ENCODE measurements around the gene PCDHA8. TPM values are rescaled to one million over a fixed set of nuclear protein-coding genes. Genes with fewer than 3 reads are reported as not detected.
"Not testable (repeated sequence)": the region's sequence is repeated elsewhere in the genome, so short reads cannot be mapped to it uniquely, and the experiment has no call there.

PCDHA8 gene
- total RNA-seq, 1 experiment from 2014 or later = not detected

DNA sequence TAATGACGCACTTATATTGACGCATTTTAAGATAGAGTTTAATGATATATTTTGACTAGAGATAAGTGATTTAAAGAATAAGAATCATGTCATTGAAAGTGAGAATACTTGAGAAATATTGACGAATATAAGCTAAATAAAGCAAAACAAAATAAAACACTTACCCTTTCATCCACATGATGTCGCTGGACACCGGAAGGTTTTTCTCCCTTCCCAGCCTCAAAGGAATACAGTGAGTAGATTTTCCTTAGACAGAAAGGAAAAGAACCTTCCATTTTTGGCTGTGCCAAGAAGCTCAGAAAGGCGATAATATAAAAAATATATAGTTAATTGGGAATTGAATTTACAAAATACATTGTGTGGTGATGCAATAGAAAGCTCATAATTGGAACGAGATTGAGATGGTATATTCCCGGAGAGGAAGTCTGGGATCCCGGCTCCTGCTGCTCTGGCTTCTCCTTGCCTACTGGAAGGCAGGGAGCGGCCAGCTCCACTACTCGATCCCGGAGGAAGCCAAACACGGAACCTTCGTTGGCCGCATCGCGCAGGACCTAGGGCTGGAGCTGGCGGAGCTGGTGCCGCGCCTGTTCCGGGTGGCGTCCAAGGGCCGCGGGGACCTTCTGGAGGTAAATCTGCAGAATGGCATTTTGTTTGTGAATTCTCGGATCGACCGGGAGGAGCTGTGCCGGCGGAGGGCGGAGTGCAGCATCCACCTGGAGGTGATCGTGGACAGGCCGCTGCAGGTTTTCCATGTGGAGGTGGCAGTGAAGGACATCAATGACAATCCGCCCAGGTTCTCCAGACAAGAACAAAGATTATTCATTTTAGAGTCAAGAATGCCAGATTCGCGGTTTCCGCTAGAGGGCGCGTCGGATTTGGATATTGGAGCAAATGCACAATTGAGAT is 19.4 kb upstream of the PCDHA8 start, which contains the start of gene PCDHA5:
PCDHA5 (plus strand) TSS at position 239 of the 906 bp plus-strand sequence.
- DNase-seq = no peak
- H2AFZ ChIP-seq = no peak within 1 kb of the TSS
- H3K4me2 ChIP-seq = no peak within 1 kb of the TSS
- TF ChIP-seq, protein P1, sequence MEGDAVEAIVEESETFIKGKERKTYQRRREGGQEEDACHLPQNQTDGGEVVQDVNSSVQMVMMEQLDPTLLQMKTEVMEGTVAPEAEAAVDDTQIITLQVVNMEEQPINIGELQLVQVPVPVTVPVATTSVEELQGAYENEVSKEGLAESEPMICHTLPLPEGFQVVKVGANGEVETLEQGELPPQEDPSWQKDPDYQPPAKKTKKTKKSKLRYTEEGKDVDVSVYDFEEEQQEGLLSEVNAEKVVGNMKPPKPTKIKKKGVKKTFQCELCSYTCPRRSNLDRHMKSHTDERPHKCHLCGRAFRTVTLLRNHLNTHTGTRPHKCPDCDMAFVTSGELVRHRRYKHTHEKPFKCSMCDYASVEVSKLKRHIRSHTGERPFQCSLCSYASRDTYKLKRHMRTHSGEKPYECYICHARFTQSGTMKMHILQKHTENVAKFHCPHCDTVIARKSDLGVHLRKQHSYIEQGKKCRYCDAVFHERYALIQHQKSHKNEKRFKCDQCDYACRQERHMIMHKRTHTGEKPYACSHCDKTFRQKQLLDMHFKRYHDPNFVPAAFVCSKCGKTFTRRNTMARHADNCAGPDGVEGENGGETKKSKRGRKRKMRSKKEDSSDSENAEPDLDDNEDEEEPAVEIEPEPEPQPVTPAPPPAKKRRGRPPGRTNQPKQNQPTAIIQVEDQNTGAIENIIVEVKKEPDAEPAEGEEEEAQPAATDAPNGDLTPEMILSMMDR (conservative IDR thresholded peaks at IDR 0.05) = no peak
- TF ChIP-seq EZH2 (IDR thresholded peaks at IDR 0.05; ENCODE audit: low read depth) = no peak
- no peaks in the 10 kb centered on the region for H3K4me1 ChIP-seq (replicated peaks; ENCODE audit: insufficient read depth)
- H3K79me2 ChIP-seq (ENCODE audit: low read depth) = no peaks in the 10 kb centered on the region
- intact Hi-C loops (cut with micrococcal nuclease; ENCODE audit: unreplicated experiment) = no loop called here
- H3K36me3 ChIP-seq (ENCODE audit: low read depth) = no peaks in the 10 kb centered on the region
- H3K27me3 ChIP-seq (ENCODE audit: insufficient read depth, low read depth) = no peaks in the 10 kb centered on the region
- H4K20me1 ChIP-seq (ENCODE audit: insufficient read depth) = no peaks in the 10 kb centered on the region
- no peak within 1 kb of the TSS for H3K27ac ChIP-seq
- BruUV-seq (replicated peaks) = no TSS peak
- H3K4me3 ChIP-seq = no peak within 1 kb of the TSS
- H3K9me2 ChIP-seq (ENCODE audit: insufficient read depth) = no peaks in the 10 kb centered on the region
- CTCF ChIA-PET = no interaction called here
- no peaks in the 10 kb centered on the region for H3K9me3 ChIP-seq (ENCODE audit: insufficient read depth, low read depth)
- no peaks in the 10 kb centered on the region for H3F3A ChIP-seq (ENCODE audit: insufficient read depth, low read depth)
- POLR2A ChIA-PET (ENCODE audit: unreplicated experiment) = no interaction called here

DNA sequence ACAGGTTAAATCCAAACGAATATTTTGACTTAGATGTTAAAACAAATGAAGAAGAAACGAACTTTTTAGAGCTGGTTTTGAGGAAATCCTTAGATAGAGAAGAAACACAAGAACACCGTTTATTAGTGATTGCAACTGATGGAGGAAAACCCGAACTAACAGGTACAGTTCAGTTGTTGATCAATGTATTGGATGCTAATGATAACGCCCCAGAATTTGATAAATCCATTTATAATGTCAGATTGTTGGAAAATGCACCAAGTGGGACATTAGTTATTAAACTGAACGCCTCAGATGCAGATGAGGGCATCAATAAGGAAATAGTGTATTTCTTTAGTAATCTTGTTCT is 18.7 kb upstream of the PCDHA8 start:
- H3K4me1 ChIP-seq (replicated peaks; ENCODE audit: insufficient read depth) = no peaks in the 10 kb centered on the region
- intact Hi-C loops (cut with micrococcal nuclease; ENCODE audit: unreplicated experiment) = no loop called here
- H3K36me3 ChIP-seq (ENCODE audit: low read depth) = no peaks in the 10 kb centered on the region
- H4K20me1 ChIP-seq (ENCODE audit: insufficient read depth) = no peaks in the 10 kb centered on the region
- no peaks in the 10 kb centered on the region for H3K27me3 ChIP-seq (ENCODE audit: insufficient read depth, low read depth)
- TF ChIP-seq, protein P1 (conservative IDR thresholded peaks at IDR 0.05) = no peak; the same call in 1 of the 2 replicates
- TF ChIP-seq EZH2 (IDR thresholded peaks at IDR 0.05; ENCODE audit: low read depth) = no peak
- no peaks in the 10 kb centered on the region for H3F3A ChIP-seq (ENCODE audit: insufficient read depth, low read depth)
- DNase-seq = no peak
- ChIA-PET CTCF (no interaction called here), POLR2A (ENCODE audit: unreplicated experiment) (no interaction called here)
- H3K4me2 ChIP-seq = no peak overlapping the region
- H3K4me3 ChIP-seq = no peak overlapping the region
- no peak overlapping the region for H2AFZ ChIP-seq
- no peaks in the 10 kb centered on the region for H3K9me2 ChIP-seq (ENCODE audit: insufficient read depth)
- no peak overlapping the region for H3K27ac ChIP-seq
- H3K9me3 ChIP-seq (ENCODE audit: insufficient read depth, low read depth) = no peaks in the 10 kb centered on the region
- no TSS peak for BruUV-seq (replicated peaks)
- no peaks in the 10 kb centered on the region for H3K79me2 ChIP-seq (ENCODE audit: low read depth)

DNA sequence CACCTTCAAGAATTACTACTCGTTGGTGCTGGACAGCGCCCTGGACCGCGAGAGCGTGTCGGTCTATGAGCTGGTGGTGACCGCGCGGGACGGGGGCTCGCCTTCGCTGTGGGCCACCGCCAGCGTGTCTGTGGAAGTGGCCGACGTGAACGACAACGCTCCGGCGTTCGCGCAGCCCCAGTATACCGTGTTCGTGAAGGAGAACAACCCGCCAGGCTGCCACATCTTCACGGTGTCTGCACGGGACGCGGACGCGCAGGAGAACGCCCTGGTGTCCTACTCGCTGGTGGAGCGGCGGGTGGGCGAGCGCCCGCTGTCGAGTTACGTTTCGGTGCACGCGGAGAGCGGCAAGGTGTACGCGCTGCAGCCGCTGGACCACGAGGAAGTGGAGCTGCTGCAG is 18.0 kb upstream of the PCDHA8 start:
- H3K4me2 ChIP-seq; H3K4me3 ChIP-seq; BruUV-seq (replicated peaks); H3K27ac ChIP-seq; H3F3A ChIP-seq (ENCODE audit: insufficient read depth, low read depth); H2AFZ ChIP-seq; H3K79me2 ChIP-seq (ENCODE audit: low read depth); H3K36me3 ChIP-seq (ENCODE audit: low read depth); H3K9me3 ChIP-seq (ENCODE audit: insufficient read depth, low read depth); POLR2A ChIA-PET (ENCODE audit: unreplicated experiment); intact Hi-C loops (cut with micrococcal nuclease; ENCODE audit: unreplicated experiment); H3K4me1 ChIP-seq (replicated peaks; ENCODE audit: insufficient read depth); CTCF ChIA-PET; H3K9me2 ChIP-seq (ENCODE audit: insufficient read depth); DNase-seq; H3K27me3 ChIP-seq (ENCODE audit: insufficient read depth, low read depth); H4K20me1 ChIP-seq (ENCODE audit: insufficient read depth): not testable (repeated sequence)
